Fibroblast of the aortic adventitia (primary cell): ENCODE results near the gene PITPNB. TPM values are rescaled to one million over a fixed set of nuclear protein-coding genes. Genes with fewer than 3 reads are reported as not detected.

Source experiments
- DNase-seq: peaks from one replicate; pipeline ENCODE4 v3.0.0-alpha.2; 2010; ENCODE audit warnings: low read depth
- H3K4me3 ChIP-seq: 2 replicates; pipeline ENCODE4 v1.5.1; 2011; ENCODE audit warnings: low read depth, mild to moderate bottlenecking, control low read depth, low read length, moderate library complexity
- CTCF ChIP-seq: IDR thresholded peaks from 2 replicates; pipeline ENCODE4 v1.5.1; 2011; ENCODE audit warnings: mild to moderate bottlenecking, low read length, control low read depth, inconsistent platforms; ENCODE audit not compliant: insufficient read depth
- total RNA-seq: library from RNA; depleted of rRNA; stranded (reverse); fragments of >200 nt; gene quantifications from 2 replicates; pipeline ENCODE4 v1.2.3, GENCODE V29; 2012; ENCODE audit warnings: low replicate concordance

Gene PITPNB
- total RNA-seq, 1 donor = 26.8 TPM

GRCh38 chr22:27935897-27936296, 16.8 kb upstream of the PITPNB start:
- no peak for TF ChIP-seq CTCF
- no peak overlapping the region for H3K4me3 ChIP-seq
- no peak for DNase-seq

- no peak for TF ChIP-seq CTCF
- no peak overlapping the region for H3K4me3 ChIP-seq
- no peak for DNase-seq
Measured at GRCh38 chr22:27934069-27934468, 15.0 kb upstream of the PITPNB start.

DNA sequence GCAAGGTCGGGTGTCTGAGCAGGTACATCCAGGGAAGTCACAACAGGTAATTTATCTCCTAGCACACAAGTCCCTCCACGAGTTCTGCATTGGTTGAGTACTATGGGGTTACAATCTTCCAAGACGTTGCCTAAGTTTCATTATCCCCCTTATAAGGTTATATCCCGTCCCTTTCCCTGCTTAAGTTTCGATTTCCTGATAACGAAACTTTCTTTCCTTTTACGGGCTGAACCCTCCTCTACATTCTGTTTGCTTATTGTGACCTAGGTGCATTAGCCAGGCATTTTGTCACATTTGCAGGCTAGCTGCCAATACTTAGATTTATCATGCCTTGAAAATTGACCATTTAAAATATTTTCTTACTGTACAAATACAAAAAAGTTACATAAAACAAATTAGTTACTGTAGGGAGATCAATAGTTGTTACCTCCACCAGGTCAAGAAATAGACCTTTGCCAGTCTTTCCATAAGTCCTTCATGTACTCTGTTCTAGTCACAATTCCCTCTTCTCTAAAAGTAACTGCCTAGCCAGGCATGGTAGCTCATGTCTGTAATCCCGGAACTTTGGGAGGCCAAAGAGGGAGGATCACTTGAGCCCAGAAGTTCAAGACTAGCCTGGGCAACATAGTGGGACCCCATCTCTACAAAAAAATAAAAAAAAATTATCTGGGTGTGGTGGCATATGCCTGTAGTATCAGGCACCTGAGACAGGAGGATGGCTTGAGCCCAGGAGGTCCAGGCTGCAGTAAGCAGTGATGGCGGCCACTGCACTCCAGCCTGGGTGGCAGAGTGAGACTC, 14.3 kb upstream of the PITPNB start:
- no peak for TF ChIP-seq CTCF
- no peak for DNase-seq
- H3K4me3 ChIP-seq = no peak overlapping the region

DNA sequence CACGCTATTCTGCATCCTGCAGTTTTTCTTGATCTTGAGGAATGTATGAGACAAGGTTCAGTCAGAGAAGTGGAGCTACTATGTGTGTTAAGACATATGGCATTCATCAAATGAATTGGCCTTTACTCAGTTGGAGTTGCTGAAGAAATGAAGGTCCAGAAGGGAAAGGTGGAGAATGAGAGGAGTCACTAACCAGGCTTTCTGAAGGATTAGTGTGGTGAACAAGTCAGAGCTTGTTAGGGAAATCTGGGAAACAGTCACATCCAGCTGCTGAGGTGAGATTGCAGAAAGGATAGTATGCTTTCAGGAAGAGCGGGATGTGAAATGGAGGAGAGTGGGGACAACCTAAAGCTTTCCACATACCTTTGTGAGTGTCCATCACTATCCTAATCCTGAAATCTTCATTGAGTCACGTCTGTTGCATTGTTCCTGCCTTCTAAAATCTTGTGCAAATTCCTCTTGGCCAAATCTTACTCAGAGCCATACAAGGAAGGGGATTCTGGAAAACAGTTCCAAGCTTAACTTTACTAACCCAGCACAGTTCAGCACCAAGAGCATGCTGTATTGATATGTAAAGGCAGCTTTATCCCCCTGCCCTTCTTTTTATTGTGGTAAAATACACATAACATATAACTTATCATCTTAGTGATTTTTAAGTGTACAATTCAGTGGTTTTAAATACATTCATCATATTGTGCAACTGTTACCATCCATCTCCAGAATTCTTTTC, 11.4 kb upstream of the PITPNB start:
- TF ChIP-seq CTCF = no peak
- no peak overlapping the region for H3K4me3 ChIP-seq
- DNase-seq = no peak

- DNase-seq = no peak
- no peak overlapping the region for H3K4me3 ChIP-seq
- no peak for TF ChIP-seq CTCF
Measured at GRCh38 chr22:27927608-27928007, 8.6 kb upstream of the PITPNB start.

- no peak for DNase-seq
- no peak for TF ChIP-seq CTCF
- H3K4me3 ChIP-seq = no peak overlapping the region
Measured at GRCh38 chr22:27925331-27925730, 6.3 kb upstream of the PITPNB start.
